Endodermal cell (in vitro differentiated cells): ENCODE results near the gene C2CD3. TPM values are rescaled to one million over a fixed set of nuclear protein-coding genes. Genes with fewer than 3 reads are reported as not detected.

Experiments used
- DNase-seq: peaks from one replicate; pipeline ENCODE4 v3.0.0-alpha.2; 2017
- H3K27ac ChIP-seq: 2 replicates; pipeline ENCODE4 v1.5.1; 2013; ENCODE audit warnings: mild to moderate bottlenecking, low read depth, low read length, moderate library complexity
- H3K27me3 ChIP-seq: 2 replicates; pipeline ENCODE4 v1.6.1; 2013; ENCODE audit warnings: mild to moderate bottlenecking, low read length, moderate library complexity; ENCODE audit not compliant: insufficient read depth, control insufficient read depth, poor library complexity, severe bottlenecking
- H3K36me3 ChIP-seq: 2 replicates; pipeline ENCODE4 v1.7.0; 2013; ENCODE audit warnings: mild to moderate bottlenecking, low read length, moderate library complexity; ENCODE audit not compliant: control insufficient read depth, insufficient read depth
- H3K4me1 ChIP-seq: one replicate; pipeline ENCODE4 v1.7.0; 2013; ENCODE audit warnings: low read length; ENCODE audit not compliant: control insufficient read depth, insufficient read depth
- H3K4me3 ChIP-seq: 2 replicates; pipeline ENCODE4 v1.5.1; 2013; ENCODE audit warnings: mild to moderate bottlenecking, low read length, moderate library complexity
- H3K9ac ChIP-seq: 2 replicates; pipeline ENCODE4 v1.6.1; 2013; ENCODE audit warnings: mild to moderate bottlenecking, low read length, moderate library complexity; ENCODE audit not compliant: poor library complexity, severe bottlenecking; ENCODE audit errors: extremely low read depth
- H3K9me3 ChIP-seq: 2 replicates; pipeline ENCODE4 v1.6.1; 2013; ENCODE audit warnings: mild to moderate bottlenecking, low read length, moderate library complexity; ENCODE audit not compliant: control insufficient read depth
- H3K27ac Mint-ChIP-seq: 2 replicates; pipeline ENCODE4 v1.8.0; 2020; ENCODE audit warnings: mixed read lengths
- H3K27me3 Mint-ChIP-seq: 2 replicates; pipeline ENCODE4 v1.8.0; 2021; ENCODE audit warnings: mild to moderate bottlenecking, mixed read lengths; ENCODE audit not compliant: insufficient read depth
- H3K36me3 Mint-ChIP-seq: 2 replicates; pipeline ENCODE4 v1.8.0; 2020; ENCODE audit warnings: low read depth, mixed read lengths
- H3K4me1 Mint-ChIP-seq: 2 replicates; pipeline ENCODE4 v1.8.0; 2020; ENCODE audit warnings: mixed read lengths
- H3K4me3 Mint-ChIP-seq: 2 replicates; pipeline ENCODE4 v1.8.0; 2020; ENCODE audit warnings: mild to moderate bottlenecking, moderate library complexity, mixed read lengths
- H3K9me3 Mint-ChIP-seq: 2 replicates; pipeline ENCODE4 v1.8.0; 2020; ENCODE audit warnings: mild to moderate bottlenecking, mixed read lengths
- CTCF ChIP-seq: fragments of 200-600 bp; sonication (generic); conservative IDR thresholded peaks from 2 replicates; pipeline ENCODE4 v1.5.0; 2021; ENCODE audit warnings: antibody characterized with exemption, mild to moderate bottlenecking
- WGBS, 2 experiments: methylation state at CpG; one replicate each; pipeline versions ENCODE4 v1.1.5 to v1.1.7; 2013; ENCODE audit warnings: missing lambda C conversion rate in 2 of 2, mixed read lengths in 1 of 2; ENCODE audit not compliant: insufficient coverage in 1 of 2, insufficient read length in 1 of 2; 5-methylcytosine and 5-hydroxymethylcytosine counted together
- total RNA-seq, 2 donors: library from RNA; stranded (reverse); fragmentation: NEBNext Ultra II Directional in 1 of 2; extraction: Animal tissue kit (Norgen Biotek cat#: 25700) in 1 of 2; gene quantifications; 2 replicates in 1 of 2; 3 replicates in 1 of 2; pipeline ENCODE4 v1.2.1, GENCODE V29; 2021

C2CD3 gene
- total RNA-seq, 2 donors from 2014 or later, result 31.0 to 34.2 TPM

DNA sequence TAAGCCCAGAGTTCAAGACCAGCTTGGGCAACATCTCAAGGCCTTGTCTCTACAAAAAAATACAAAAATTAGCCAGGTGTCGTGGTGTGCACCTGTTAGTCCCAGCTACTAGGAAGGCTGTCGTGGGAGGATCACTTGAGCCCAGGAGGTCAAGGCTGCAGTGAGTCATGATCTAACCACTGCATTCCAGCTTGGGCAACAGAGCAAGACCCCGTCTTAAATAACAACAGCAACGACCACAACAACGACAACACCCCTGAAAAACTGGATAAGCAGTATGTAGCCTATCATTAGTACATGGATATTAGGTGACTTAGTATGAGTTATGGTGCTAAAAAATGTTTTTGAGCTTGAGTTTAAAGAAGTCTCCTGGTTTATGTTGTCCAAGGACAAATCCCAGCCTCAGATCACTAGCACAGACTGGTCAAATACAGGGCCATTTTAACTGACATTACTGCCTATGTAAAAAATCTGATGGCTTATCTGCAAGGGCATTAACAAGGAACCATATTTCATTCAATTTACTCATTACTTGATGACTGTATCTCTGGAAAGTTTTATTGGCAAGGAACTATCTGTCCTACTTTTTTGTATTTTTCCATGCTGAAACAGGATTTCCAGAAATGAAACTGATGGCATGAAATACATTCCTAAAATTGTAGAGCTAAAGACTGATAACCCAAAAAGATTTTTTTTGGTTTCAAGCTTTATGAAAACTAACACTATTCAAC lies 23.4 kb downstream of the C2CD3 start:
- H3K27me3 ChIP-seq, result no peaks in the 10 kb centered on the region
- no peak for DNase-seq
- H3K27me3 Mint-ChIP-seq, result no peaks in the 10 kb centered on the region
- H3K4me1 Mint-ChIP-seq, result no peaks in the 10 kb centered on the region
- H3K4me1 ChIP-seq, result no peaks in the 10 kb centered on the region
- no peak overlapping the region for H3K9ac ChIP-seq
- no peaks in the 10 kb centered on the region for H3K36me3 ChIP-seq
- TF ChIP-seq CTCF, result no peak
- peaks cover 7% of the 10 kb centered on the region for H3K9me3 Mint-ChIP-seq
- no peak overlapping the region for H3K4me3 ChIP-seq
- WGBS, 2 experiments, result 94 to 100% methylated on average over 2 to 5 of the region's 5 CpGs
- H3K4me3 Mint-ChIP-seq, result no peak overlapping the region
- H3K9me3 ChIP-seq, result no peaks in the 10 kb centered on the region
- no peak overlapping the region for H3K27ac ChIP-seq
- peaks cover 15% of the 10 kb centered on the region for H3K36me3 Mint-ChIP-seq
- H3K27ac Mint-ChIP-seq, result no peak overlapping the region

GRCh38 chr11:74144592-74144991 lies 26.2 kb downstream of the C2CD3 start:
- H3K27ac Mint-ChIP-seq, result no peak overlapping the region
- Histone ChIP-seq H3K9me3 (no peaks in the 10 kb centered on the region), H3K4me3 (no peak overlapping the region), H3K4me1 (peaks cover 8% of the 10 kb centered on the region), H3K27me3 (no peaks in the 10 kb centered on the region), H3K36me3 (no peaks in the 10 kb centered on the region), H3K27ac (no peak overlapping the region), H3K9ac (no peak overlapping the region)
- 92 to 100% methylated on average over 4 of the region's 4 CpGs for WGBS, 2 experiments
- H3K27me3 Mint-ChIP-seq, result no peaks in the 10 kb centered on the region
- peaks cover 7% of the 10 kb centered on the region for H3K4me1 Mint-ChIP-seq
- DNase-seq, result no peak
- peaks cover 7% of the 10 kb centered on the region for H3K9me3 Mint-ChIP-seq
- TF ChIP-seq CTCF, result no peak
- peaks cover 14% of the 10 kb centered on the region for H3K36me3 Mint-ChIP-seq
- no peak overlapping the region for H3K4me3 Mint-ChIP-seq

DNA sequence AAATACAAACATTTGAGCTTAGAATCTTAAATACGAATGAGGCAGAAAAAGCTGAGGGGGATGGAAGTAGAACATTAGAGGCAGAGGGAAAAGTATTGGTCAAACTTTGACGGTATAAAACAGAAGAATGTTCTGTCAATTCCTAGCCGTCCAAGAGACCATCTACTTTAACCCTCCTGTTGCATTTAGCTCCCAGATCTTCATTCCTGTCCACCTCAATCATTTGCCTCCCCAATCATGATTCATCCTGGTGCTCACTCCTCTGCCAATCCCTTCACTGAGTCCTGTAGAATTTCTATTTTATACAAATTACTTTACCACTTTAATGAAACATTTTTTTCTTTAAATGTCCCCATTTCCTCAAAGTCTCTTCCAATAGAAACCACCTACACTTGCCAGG lies 28.2 kb downstream of the C2CD3 start:
- Mint-ChIP-seq H3K4me3 (no peak overlapping the region), H3K9me3 (peaks cover 7% of the 10 kb centered on the region), H3K27me3 (no peaks in the 10 kb centered on the region), H3K4me1 (peaks cover 7% of the 10 kb centered on the region), H3K27ac (no peak overlapping the region), H3K36me3 (peaks cover 23% of the 10 kb centered on the region)
- H3K4me1 ChIP-seq, result peaks cover 8% of the 10 kb centered on the region
- no peak overlapping the region for H3K9ac ChIP-seq
- H3K36me3 ChIP-seq, result peaks cover 20% of the 10 kb centered on the region
- DNase-seq, result no peak
- H3K27ac ChIP-seq, result no peak overlapping the region
- no peaks in the 10 kb centered on the region for H3K27me3 ChIP-seq
- TF ChIP-seq CTCF, result no peak
- no peak overlapping the region for H3K4me3 ChIP-seq
- 90 to 96% methylated on average over 3 of the region's 3 CpGs for WGBS, 2 experiments
- no peaks in the 10 kb centered on the region for H3K9me3 ChIP-seq
